B cell (primary cell): ENCODE measurements around the gene ZBTB16. TPM values are rescaled to one million over a fixed set of nuclear protein-coding genes. Genes with fewer than 3 reads are reported as not detected.

ENCODE experiments used
- ATAC-seq: fragments of 200-7000 bp; cut with Tn5 transposase; one replicate; pipeline ENCODE4 v1.10.0; 2021; ENCODE audit warnings: low read depth, mild to moderate bottlenecking, moderate number of reproducible peaks, moderate library complexity
- CTCF ChIA-PET: fragments of 350-600 bp; sonication (Branson Sonifier 250); formaldehyde crosslinking; loops from one replicate; lab custom pipeline; 2021; ENCODE audit warnings: antibody characterized with exemption, inconsistent platforms; lab: Charles Lee
- POLR2A ChIA-PET: fragments of 350-600 bp; sonication (Branson Sonifier 250); formaldehyde crosslinking; loops from one replicate; lab custom pipeline; 2021; ENCODE audit warnings: antibody characterized with exemption; lab: Charles Lee
- DNase-seq: peaks from one replicate; pipeline ENCODE4 v3.0.0; 2013
- H2AFZ ChIP-seq: 2 replicates; pipeline ENCODE4 v1.6.1; 2012; ENCODE audit warnings: mild to moderate bottlenecking, low read depth, low read length; ENCODE audit not compliant: insufficient read depth, poor library complexity, severe bottlenecking
- H3K27ac ChIP-seq, 2 donors: 1 replicate in 1 of 2; 2 replicates in 1 of 2; pipeline ENCODE4 v1.5.1; 2012 to 2013; ENCODE audit warnings: low read length in 2 of 2, mild to moderate bottlenecking in 2 of 2, moderate library complexity in 1 of 2
- H3K27me3 ChIP-seq, 4 experiments: fragments of 200-600 bp in 1 of 4; sonication (generic) in 1 of 4; replicated peaks in 1 of 4; 1 replicate in 2 of 4; 2 replicates in 2 of 4; pipeline versions ENCODE4 v1.6.1 to v1.7.0; 2013 to 2016; ENCODE audit warnings: low read length in 3 of 4, mild to moderate bottlenecking in 2 of 4, mixed read lengths in 1 of 4, moderate library complexity in 1 of 4; ENCODE audit not compliant: insufficient read depth in 4 of 4, control insufficient read depth in 3 of 4; ENCODE audit errors: control extremely low read depth in 1 of 4
- H3K36me3 ChIP-seq, 2 experiments: replicated peaks in 1 of 2; 1 replicate in 1 of 2; 2 replicates in 1 of 2; pipeline versions ENCODE4 v1.6.1 to v1.7.1; 2013; ENCODE audit warnings: low read length in 1 of 2; ENCODE audit not compliant: insufficient read depth in 2 of 2, control insufficient read depth in 1 of 2; ENCODE audit errors: control extremely low read depth in 1 of 2, extremely low read depth in 1 of 2
- H3K4me1 ChIP-seq, 2 donors: fragments of 200-600 bp in 1 of 2; sonication (generic) in 1 of 2; 1 replicate in 1 of 2; 2 replicates in 1 of 2; pipeline versions ENCODE4 v1.5.1 to v1.6.1; 2013 to 2017; ENCODE audit warnings: low read length in 2 of 2; ENCODE audit not compliant: control insufficient read depth in 2 of 2, insufficient read depth in 2 of 2
- H3K4me2 ChIP-seq: replicated peaks from 2 replicates; pipeline ENCODE3; 2012; ENCODE audit warnings: mild to moderate bottlenecking, low read depth, low read length; ENCODE audit not compliant: poor library complexity, severe bottlenecking
- H3K4me3 ChIP-seq, 5 experiments: fragments of 200-600 bp in 1 of 5; sonication (generic) in 1 of 5; 1 replicate in 3 of 5; 2 replicates in 2 of 5; pipeline versions ENCODE4 v1.5.1 to v1.7.0; 2011 to 2016; ENCODE audit warnings: low read length in 4 of 5, mild to moderate bottlenecking in 4 of 5, low read depth in 2 of 5, control low read depth in 1 of 5, moderate library complexity in 1 of 5; ENCODE audit not compliant: insufficient read depth in 1 of 5; ENCODE audit errors: control extremely low read depth in 1 of 5, extremely low read depth in 1 of 5
- H3K79me2 ChIP-seq: fragments of 200-600 bp; sonication (generic); one replicate; pipeline ENCODE4 v1.6.0; 2016; ENCODE audit warnings: low read length; ENCODE audit not compliant: control insufficient read depth, insufficient read depth
- H3K9ac ChIP-seq: fragments of 200-600 bp; sonication (generic); 2 replicates; pipeline ENCODE4 v1.6.1; 2017; ENCODE audit warnings: mild to moderate bottlenecking, low read length, moderate library complexity
- H3K9me3 ChIP-seq, 3 donors: one replicate each; pipeline versions ENCODE4 v1.6.1 to v1.7.1; 2013; ENCODE audit warnings: low read length in 2 of 3; ENCODE audit not compliant: control insufficient read depth in 2 of 3, insufficient read depth in 1 of 3; ENCODE audit errors: control extremely low read depth in 1 of 3
- H4K20me1 ChIP-seq: 2 replicates; pipeline ENCODE4 v1.6.0; 2012; ENCODE audit warnings: mild to moderate bottlenecking, low read length; ENCODE audit not compliant: insufficient read depth, control insufficient read depth, poor library complexity, severe bottlenecking
- H3K27ac Mint-ChIP-seq: one replicate; pipeline ENCODE4 v1.8.0; 2021; ENCODE audit warnings: mixed read lengths
- H3K27me3 Mint-ChIP-seq: one replicate; pipeline ENCODE4 v1.8.0; 2021; ENCODE audit warnings: mixed read lengths
- H3K4me1 Mint-ChIP-seq: one replicate; pipeline ENCODE4 v1.8.0; 2021; ENCODE audit warnings: mixed read lengths
- H3K4me3 Mint-ChIP-seq: one replicate; pipeline ENCODE4 v1.8.0; 2021; ENCODE audit warnings: mixed read lengths
- H3K9me3 Mint-ChIP-seq: one replicate; pipeline ENCODE4 v1.8.0; 2022; ENCODE audit warnings: mixed read lengths; ENCODE audit not compliant: insufficient read depth
- CTCF ChIP-seq: fragments of 200-600 bp; IDR thresholded peaks from one replicate; pipeline ENCODE4 v1.8.0; 2022; ENCODE audit warnings: antibody characterized with exemption, mild to moderate bottlenecking
- EZH2 ChIP-seq: IDR thresholded peaks from 2 replicates; pipeline ENCODE4 v1.6.1; 2012; ENCODE audit warnings: borderline replicate concordance, low read depth, mild to moderate bottlenecking, moderate library complexity, low read length; ENCODE audit not compliant: insufficient read depth, poor library complexity, severe bottlenecking
- WGBS: methylation state at CpG from one replicate; pipeline ENCODE4 v1.1.5; 2013; ENCODE audit warnings: missing lambda C conversion rate; ENCODE audit not compliant: insufficient coverage; 5-methylcytosine and 5-hydroxymethylcytosine counted together
- intact Hi-C: fragments of 100-400 bp; cut with micrococcal nuclease; formaldehyde crosslinking; loops from one replicate; pipeline ENCODE4 v1.10.0; 2022
- polyA plus RNA-seq: library from polyadenylated mRNA; depleted of rRNA; stranded (reverse); fragments of >200 nt; gene quantifications from 2 replicates; pipeline ENCODE4 v1.2.3, GENCODE V29; 2012
- total RNA-seq, 2 donors: library from RNA; stranded (reverse); fragments of 120-200 nt in 1 of 2; gene quantifications; 1 replicate in 1 of 2; 2 replicates in 1 of 2; pipeline versions ENCODE4 v1.2.3 to v1.2.4, GENCODE V29; 2013 to 2022

The ZBTB16 gene
- total and polyA plus RNA-seq, 2 donors (not counting 1 experiment from before 2014, with no cell fraction given): 16.0 to 20.6 TPM

- Histone ChIP-seq H3K27ac (no peak overlapping the region), H3K79me2 (peaks cover 8% of the 10 kb centered on the region), H3K4me3 (no peak overlapping the region), H3K9me3 (no peaks in the 10 kb centered on the region), H3K27me3 (peaks cover 0 to 19% (median 11%) of the 10 kb centered on the region in 4 experiments), H3K9ac (no peak overlapping the region), H3K4me1 (peaks cover 34 to 52% of the 10 kb centered on the region in 2 donors), H2AFZ (no peak overlapping the region), H4K20me1 (peaks cover 3% of the 10 kb centered on the region), H3K4me2 (no peak overlapping the region), H3K36me3 (no peaks in the 10 kb centered on the region)
- no peak for DNase-seq
- Mint-ChIP-seq H3K27me3 (peaks cover 73% of the 10 kb centered on the region), H3K27ac (no peak overlapping the region), H3K4me3 (no peak overlapping the region), H3K4me1 (peaks cover 52% of the 10 kb centered on the region), H3K9me3 (no peaks in the 10 kb centered on the region)
- no peak for TF ChIP-seq EZH2
- TF ChIP-seq CTCF: no peak
- WGBS: no CpG with 5 or more reads among the region's 3 CpGs
- CTCF ChIA-PET: interaction anchor here (1.3 kb wide), 1 partner anchor 112 kb away, joined by 3 read pairs; no protein-coding TSS in a partner anchor
- POLR2A ChIA-PET: no interaction called here
- intact Hi-C loops: no loop called here
- ATAC-seq: no peak
Measured at GRCh38 chr11:114080769-114081168, 21.3 kb downstream of the ZBTB16 start.

GRCh38 chr11:114081641-114082414 lies 22.3 kb downstream of the ZBTB16 start:
- no peak for ATAC-seq
- POLR2A ChIA-PET: no interaction called here
- H3K4me3 Mint-ChIP-seq: peak overlapping the region; percentile 1
- WGBS: 95% methylated on average over 7 of the region's 9 CpGs
- H3K9me3 Mint-ChIP-seq: no peaks in the 10 kb centered on the region
- Histone ChIP-seq H2AFZ (no peak overlapping the region), H4K20me1 (peaks cover 3% of the 10 kb centered on the region), H3K36me3 (no peaks in the 10 kb centered on the region), H3K4me2 (no peak overlapping the region), H3K9ac (no peak overlapping the region), H3K9me3 (no peaks in the 10 kb centered on the region), H3K4me1 (peaks cover 31 to 49% of the 10 kb centered on the region in 2 donors), H3K4me3 (no peak overlapping the region), H3K79me2 (peaks cover 8% of the 10 kb centered on the region), H3K27me3 (peaks cover 0 to 19% (median 9%) of the 10 kb centered on the region in 4 experiments), H3K27ac (no peak overlapping the region)
- TF ChIP-seq CTCF (no peak), EZH2 (no peak)
- H3K27ac Mint-ChIP-seq: no peak overlapping the region
- CTCF ChIA-PET: interaction anchor here (0.6 to 1.3 kb wide), 3 partner anchors 12 to 153 kb away, joined by 3 to 4 read pairs (median 3); no protein-coding TSS in a partner anchor
- intact Hi-C loops: no loop called here
- peaks cover 48% of the 10 kb centered on the region for H3K4me1 Mint-ChIP-seq
- peaks cover 68% of the 10 kb centered on the region for H3K27me3 Mint-ChIP-seq
- no peak for DNase-seq
